Thyroid gland (tissue), 4 donors: Measurements from ENCODE around the gene MUC22.

Experiments
- CTCF ChIP-seq, 6 experiments: fragments of 200-600 bp in 3 of 6; fragments of 450-650 bp in 3 of 6; sonication (generic) in 3 of 6; IDR thresholded peaks; one replicate each; pipeline ENCODE4 v1.5.1; 2016 to 2019; ENCODE audit warnings: antibody characterized with exemption in 6 of 6, mild to moderate bottlenecking in 2 of 6, inconsistent platforms in 1 of 6, moderate library complexity in 1 of 6
- POLR2A ChIP-seq, 2 donors: fragments of 450-650 bp; IDR thresholded peaks; one replicate each; pipeline ENCODE4 v1.6.1; 2017; ENCODE audit warnings: antibody characterized with exemption in 2 of 2, mild to moderate bottlenecking in 2 of 2, moderate library complexity in 1 of 2

- TF ChIP-seq CTCF (IDR thresholded peaks at IDR 0.05): no peak
- no peak for TF ChIP-seq POLR2A (IDR thresholded peaks at IDR 0.05)
Observed at GRCh38 chr6:31076611-31077010, 66.3 kb downstream of the MUC22 start.
